Testis (tissue), 2 donors: ENCODE results near the gene COQ3.

Experiments used
- CTCF ChIP-seq, 3 experiments: fragments of 450-650 bp in 2 of 3; fragments of 200-600 bp in 1 of 3; sonication (generic) in 1 of 3; IDR thresholded peaks; one replicate each; pipeline ENCODE4 v1.5.1; 2016 to 2019; ENCODE audit warnings: antibody characterized with exemption in 3 of 3, mild to moderate bottlenecking in 2 of 3, moderate library complexity in 1 of 3
- POLR2A ChIP-seq: fragments of 450-650 bp; IDR thresholded peaks from one replicate; pipeline ENCODE4 v1.6.1; 2017; ENCODE audit warnings: antibody characterized with exemption, mild to moderate bottlenecking, moderate library complexity

GRCh38 chr6:99356641-99357040, 37.4 kb downstream of the COQ3 start:
- TF ChIP-seq CTCF (IDR thresholded peaks at IDR 0.05) (no peak), POLR2A (no peak)
